Immature natural killer cell (primary cell): ENCODE data around the gene ZBTB20. TPM values are rescaled to one million over a fixed set of nuclear protein-coding genes. Genes with fewer than 3 reads are reported as not detected.
"Not testable (repeated sequence)": the region's sequence is repeated elsewhere in the genome, so short reads cannot be mapped to it uniquely, and the experiment has no call there.

ENCODE experiments used
- DNase-seq, 3 donors: peaks; one replicate each; pipeline ENCODE4 v3.0.0; 2022; ENCODE audit warnings: mixed read lengths in 1 of 3
- H3K27ac Mint-ChIP-seq, 6 donors: one replicate each; pipeline ENCODE4 v1.8.0; 2020; ENCODE audit warnings: mixed read lengths in 6 of 6, mild to moderate bottlenecking in 5 of 6, inconsistent platforms in 4 of 6, moderate library complexity in 3 of 6
- H3K27me3 Mint-ChIP-seq, 3 donors: one replicate each; pipeline ENCODE4 v1.8.0; 2020 to 2021; ENCODE audit warnings: low read depth in 3 of 3, mild to moderate bottlenecking in 3 of 3, mixed read lengths in 3 of 3, moderate library complexity in 3 of 3, inconsistent platforms in 1 of 3
- H3K36me3 Mint-ChIP-seq, 3 donors: one replicate each; pipeline ENCODE4 v1.8.0; 2020; ENCODE audit warnings: mixed read lengths in 3 of 3, inconsistent platforms in 2 of 3, mild to moderate bottlenecking in 2 of 3
- H3K4me1 Mint-ChIP-seq, 2 donors: one replicate each; pipeline ENCODE4 v1.8.0; 2020; ENCODE audit warnings: inconsistent platforms in 2 of 2, mild to moderate bottlenecking in 2 of 2, mixed read lengths in 2 of 2, moderate library complexity in 1 of 2
- H3K4me3 Mint-ChIP-seq, 5 donors: one replicate each; pipeline ENCODE4 v1.8.0; 2020; ENCODE audit warnings: mild to moderate bottlenecking in 5 of 5, mixed read lengths in 5 of 5, inconsistent platforms in 3 of 5, moderate library complexity in 3 of 5
- H3K9me3 Mint-ChIP-seq, 6 donors: one replicate each; pipeline ENCODE4 v1.8.0; 2020; ENCODE audit warnings: mild to moderate bottlenecking in 6 of 6, mixed read lengths in 6 of 6, inconsistent platforms in 4 of 6, moderate library complexity in 3 of 6
- polyA plus RNA-seq, 3 donors: library from polyadenylated mRNA; unstranded; fragments of 300-500 nt; fragmentation: Illumina TruSeq; gene quantifications; one replicate each; pipeline ENCODE4 v1.2.3, GENCODE V29; 2021

ZBTB20 gene
- polyA plus RNA-seq, 3 donors from 2014 or later: 7.2 to 21.3 (median 16.5) TPM

DNA sequence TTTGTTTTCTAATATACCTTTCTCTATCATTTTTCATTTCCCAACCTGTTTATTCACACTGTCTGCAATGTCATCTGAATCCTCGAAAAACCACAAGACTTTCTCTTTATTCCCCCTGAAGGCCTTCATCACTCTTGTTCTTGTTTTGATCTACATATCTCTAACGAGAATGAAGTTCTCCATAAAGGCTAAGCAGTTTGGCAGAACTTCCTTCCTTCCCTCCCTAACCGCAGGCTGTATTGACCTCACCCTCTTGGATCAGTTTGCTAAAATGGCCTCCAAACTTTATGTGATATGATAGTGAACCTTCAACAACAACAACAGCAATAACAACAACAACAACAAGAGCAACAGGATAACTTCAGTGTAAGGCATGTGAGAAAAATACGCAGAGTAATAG lies 460.5 kb downstream of the ZBTB20 start:
- Mint-ChIP-seq H3K27ac (peak overlapping the region in 2 of 6 donors; percentile 13 to 58), H3K4me1 (peaks cover 7 to 14% of the 10 kb centered on the region in 2 donors), H3K4me3 (no peak overlapping the region), H3K9me3 (no peaks in the 10 kb centered on the region), H3K36me3 (peaks cover 0 to 8% (median 0%) of the 10 kb centered on the region in 3 donors), H3K27me3 (no peaks in the 10 kb centered on the region)
- no peak for DNase-seq

DNA sequence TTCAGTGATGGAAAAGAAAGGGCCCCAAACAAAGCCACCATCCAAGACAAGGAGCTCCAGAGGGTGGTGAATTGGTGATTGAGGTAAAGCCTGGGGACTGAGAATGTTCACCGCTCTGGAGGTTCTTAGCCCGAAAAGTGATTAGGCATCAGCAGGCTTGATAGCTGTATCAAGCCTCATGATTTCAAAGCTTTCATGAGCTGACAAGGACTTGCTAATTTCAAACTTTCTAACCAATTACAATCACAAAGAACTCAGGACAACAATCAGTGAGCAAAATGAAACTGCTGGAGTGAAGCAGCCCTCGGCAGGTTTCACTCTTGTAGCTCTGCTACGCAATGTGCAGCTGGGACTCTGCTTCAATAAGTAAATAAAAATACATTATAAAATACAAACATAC lies 461.9 kb downstream of the ZBTB20 start:
- Mint-ChIP-seq H3K36me3 (peaks cover 0 to 6% (median 6%) of the 10 kb centered on the region in 3 donors), H3K4me3 (no peak overlapping the region), H3K27ac (no peak overlapping the region), H3K9me3 (no peaks in the 10 kb centered on the region), H3K4me1 (peaks cover 7 to 14% of the 10 kb centered on the region in 2 donors), H3K27me3 (no peaks in the 10 kb centered on the region)
- DNase-seq: no peak

DNA sequence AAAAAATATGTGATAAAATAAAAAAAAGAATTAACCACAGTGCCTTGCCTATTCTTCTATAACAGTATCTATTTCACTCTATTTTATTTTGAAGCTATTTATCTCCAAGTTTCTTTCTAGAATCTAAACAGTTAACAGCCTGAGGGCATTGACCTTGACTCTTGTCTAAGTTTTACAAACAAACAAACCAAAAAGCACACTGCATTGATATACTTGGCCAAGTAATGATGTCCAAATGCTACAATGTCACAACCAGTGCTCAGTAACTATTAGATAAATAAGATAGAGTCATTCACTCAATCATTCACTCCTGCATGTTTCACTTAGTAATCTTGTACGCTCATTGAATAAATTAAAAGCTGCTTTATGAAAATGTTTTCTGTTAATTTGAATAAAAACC lies 466.8 kb downstream of the ZBTB20 start:
- Mint-ChIP-seq H3K4me3 (no peak overlapping the region), H3K27ac (no peak overlapping the region), H3K9me3 (peaks cover 0 to 2% (median 0%) of the 10 kb centered on the region in 6 donors), H3K27me3 (no peaks in the 10 kb centered on the region), H3K36me3 (peaks cover 0 to 7% (median 7%) of the 10 kb centered on the region in 3 donors), H3K4me1 (no peaks in the 10 kb centered on the region)
- no peak for DNase-seq

DNA sequence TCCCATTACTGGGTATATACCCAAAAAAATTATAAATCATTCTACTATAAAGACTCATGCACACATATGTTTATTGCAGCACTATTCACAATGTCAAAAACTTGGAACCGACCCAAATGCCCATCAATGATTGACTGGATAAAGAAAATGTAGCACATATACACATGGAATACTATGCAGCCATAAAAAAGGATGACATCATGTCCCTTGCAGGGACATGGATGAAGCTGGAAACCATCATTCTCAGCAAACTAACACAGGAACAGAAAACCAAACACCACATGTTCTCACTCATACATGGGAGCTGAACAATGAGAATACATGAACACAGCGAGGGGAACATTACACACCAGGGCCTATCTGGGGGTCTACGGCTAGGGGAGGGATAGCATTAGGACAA lies 467.3 kb downstream of the ZBTB20 start:
- not testable (repeated sequence) for H3K27ac Mint-ChIP-seq, H3K4me3 Mint-ChIP-seq, DNase-seq, H3K27me3 Mint-ChIP-seq, H3K4me1 Mint-ChIP-seq, H3K36me3 Mint-ChIP-seq, H3K9me3 Mint-ChIP-seq

DNA sequence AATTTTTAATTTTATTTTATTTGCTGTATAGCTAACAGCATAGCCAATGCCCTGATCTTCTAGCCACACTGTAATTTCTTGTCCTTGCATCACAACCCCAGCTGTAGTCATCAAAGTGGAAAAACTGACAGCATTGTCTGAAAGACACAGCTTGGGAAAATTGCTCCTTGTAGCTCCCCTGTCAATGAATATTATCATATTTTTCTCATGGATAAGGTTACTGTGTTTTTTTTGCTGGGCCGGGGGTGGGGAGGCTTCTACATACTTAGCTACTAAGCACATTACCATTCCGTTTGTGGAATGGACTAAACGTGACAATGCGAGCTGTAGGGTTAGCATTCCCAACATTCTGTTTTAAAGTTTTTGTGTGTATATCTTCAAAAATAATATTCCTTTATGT lies 472.0 kb downstream of the ZBTB20 start:
- Mint-ChIP-seq H3K9me3 (peaks cover 0 to 2% (median 0%) of the 10 kb centered on the region in 6 donors), H3K4me3 (no peak overlapping the region), H3K27ac (no peak overlapping the region), H3K36me3 (peaks cover 0 to 7% (median 0%) of the 10 kb centered on the region in 3 donors), H3K4me1 (peaks cover 6 to 11% of the 10 kb centered on the region in 2 donors), H3K27me3 (no peaks in the 10 kb centered on the region)
- DNase-seq: no peak

DNA sequence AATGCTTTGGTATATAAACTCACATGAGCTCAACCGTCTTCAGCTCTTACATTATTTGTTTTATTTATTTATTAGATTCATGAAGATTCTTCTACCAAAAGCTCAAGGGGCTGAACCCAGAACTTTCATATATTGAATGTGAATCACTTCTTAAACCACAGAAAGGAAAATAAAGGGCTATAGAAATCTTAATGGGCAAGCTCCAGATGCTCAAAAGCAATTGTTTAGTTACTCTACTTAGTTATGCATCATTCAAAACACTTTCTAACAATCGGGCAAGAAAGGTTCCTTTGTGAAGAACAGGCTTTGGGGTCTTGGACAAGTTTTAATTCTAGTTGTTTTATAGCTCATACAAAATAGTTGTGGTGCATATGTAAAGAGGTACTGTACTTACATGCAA lies 473.1 kb downstream of the ZBTB20 start:
- Mint-ChIP-seq H3K27ac (no peak overlapping the region), H3K4me1 (peaks cover 6 to 11% of the 10 kb centered on the region in 2 donors), H3K9me3 (no peaks in the 10 kb centered on the region), H3K4me3 (no peak overlapping the region), H3K27me3 (no peaks in the 10 kb centered on the region), H3K36me3 (no peaks in the 10 kb centered on the region)
- DNase-seq: no peak

DNA sequence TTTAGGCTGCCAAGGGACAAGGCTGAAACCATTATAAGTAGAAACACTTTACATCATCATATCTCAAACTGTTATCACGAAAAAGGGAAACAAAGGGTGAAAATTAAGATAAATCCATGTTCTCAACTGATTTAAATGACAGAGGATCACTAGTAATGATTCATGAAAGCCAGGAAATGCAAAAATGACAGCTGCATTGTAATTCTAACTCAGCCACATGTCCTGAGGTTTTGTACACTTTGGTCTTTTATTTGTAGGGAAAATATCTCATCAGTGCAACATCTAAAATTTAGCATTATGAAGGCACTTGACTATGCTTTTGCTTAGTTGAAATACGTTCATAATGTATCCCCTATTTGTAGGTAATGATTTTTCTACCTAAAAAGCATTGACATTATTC lies 473.6 kb downstream of the ZBTB20 start:
- DNase-seq: no peak
- Mint-ChIP-seq H3K27ac (no peak overlapping the region), H3K4me3 (no peak overlapping the region), H3K4me1 (peaks cover 6 to 11% of the 10 kb centered on the region in 2 donors), H3K36me3 (no peaks in the 10 kb centered on the region), H3K27me3 (no peaks in the 10 kb centered on the region), H3K9me3 (no peaks in the 10 kb centered on the region)

DNA sequence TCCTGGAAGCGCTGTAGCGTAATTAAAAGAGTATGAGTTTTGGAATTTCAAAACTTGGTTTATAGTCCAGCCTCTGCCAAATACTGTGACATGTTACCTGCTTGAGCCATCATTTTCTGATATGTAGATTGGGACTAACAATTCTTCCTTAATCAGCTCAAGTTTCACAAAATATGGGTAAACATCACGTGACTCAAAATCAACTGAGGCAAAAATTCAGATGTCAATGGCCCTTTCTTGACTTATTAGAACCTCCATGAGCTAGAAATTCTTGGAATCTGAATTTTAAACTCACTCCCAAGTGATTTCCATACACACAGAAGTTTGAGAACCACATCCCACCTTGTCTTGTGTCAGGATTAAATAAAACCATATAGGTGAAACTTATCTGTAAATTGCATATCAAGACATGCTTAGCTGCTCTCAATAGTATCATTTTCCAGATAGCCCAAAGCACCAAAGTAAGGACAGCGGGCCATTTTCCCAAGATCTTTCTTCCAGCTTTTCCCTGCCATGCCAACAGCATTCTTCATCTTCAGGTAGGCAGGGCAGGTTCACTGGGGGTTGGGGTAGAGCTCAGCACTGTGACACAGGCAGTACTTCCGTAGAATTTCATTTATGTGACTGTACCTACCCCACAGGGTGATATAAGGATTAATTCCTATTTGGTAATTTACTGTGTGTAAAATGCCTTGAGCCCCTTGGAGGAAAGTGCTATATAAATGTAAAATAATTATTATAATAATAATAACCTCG lies 474.2 kb downstream of the ZBTB20 start:
- DNase-seq: no peak
- Mint-ChIP-seq H3K36me3 (no peaks in the 10 kb centered on the region), H3K4me1 (peaks cover 6 to 11% of the 10 kb centered on the region in 2 donors), H3K27me3 (no peaks in the 10 kb centered on the region), H3K9me3 (no peaks in the 10 kb centered on the region), H3K4me3 (no peak overlapping the region), H3K27ac (no peak overlapping the region)

DNA sequence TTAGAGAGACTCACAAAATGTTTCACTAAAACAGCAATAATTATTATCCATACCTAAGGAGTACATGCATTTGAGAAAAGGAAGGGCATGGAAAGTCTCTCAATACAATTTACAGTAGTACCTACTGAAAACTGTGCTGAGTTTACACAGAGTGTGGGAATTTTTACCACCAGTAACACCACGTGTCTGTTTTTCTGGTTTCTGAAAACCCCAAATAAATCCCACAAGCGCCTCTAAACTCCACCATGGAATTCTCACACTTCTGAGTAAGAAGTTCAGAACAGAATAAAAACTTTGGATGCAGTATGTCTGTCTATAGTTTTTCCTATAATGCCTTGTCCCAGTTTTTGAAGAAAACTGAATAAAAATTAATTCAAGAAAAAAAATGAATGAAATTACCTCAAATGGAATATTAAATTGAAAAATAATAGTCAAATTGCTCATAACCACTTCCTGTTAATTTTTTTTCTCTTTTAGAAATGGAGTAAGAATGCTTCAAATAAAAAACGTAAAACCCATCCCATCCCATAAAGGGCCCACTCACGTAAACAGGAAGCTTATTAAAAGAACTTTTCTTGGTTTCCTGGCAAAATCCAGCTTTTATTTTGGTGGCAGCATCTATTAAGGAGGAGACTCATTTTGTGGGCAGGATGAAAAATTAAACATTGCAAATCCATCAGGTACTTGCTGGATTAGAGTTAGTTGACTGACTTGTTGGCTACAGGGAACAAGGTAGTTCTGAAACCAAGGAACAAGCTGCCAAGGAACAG lies 475.2 kb downstream of the ZBTB20 start:
- H3K4me1 Mint-ChIP-seq: peaks cover 6 to 12% of the 10 kb centered on the region in 2 donors
- no peaks in the 10 kb centered on the region for H3K9me3 Mint-ChIP-seq
- DNase-seq: no peak
- no peaks in the 10 kb centered on the region for H3K27me3 Mint-ChIP-seq
- no peak overlapping the region for H3K4me3 Mint-ChIP-seq
- no peak overlapping the region for H3K27ac Mint-ChIP-seq
- H3K36me3 Mint-ChIP-seq: no peaks in the 10 kb centered on the region

DNA sequence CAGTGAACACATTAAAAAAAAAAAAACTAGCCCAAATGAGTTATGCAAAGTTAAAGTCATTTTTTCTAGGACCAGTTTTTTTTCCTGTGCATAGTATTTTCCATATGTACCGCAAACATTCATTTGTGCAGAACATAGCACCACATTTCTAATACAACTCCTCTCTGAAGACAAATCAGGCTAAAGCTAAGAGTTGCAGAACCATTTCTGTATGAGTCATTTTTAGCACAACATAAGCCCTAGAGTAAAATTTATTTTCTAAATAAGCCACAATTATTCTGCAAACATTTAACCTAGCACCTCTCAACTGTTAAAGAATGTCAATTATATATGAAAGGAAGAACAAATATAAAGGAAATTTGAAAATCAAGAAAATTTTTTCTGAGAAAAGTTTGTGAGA lies 477.5 kb downstream of the ZBTB20 start:
- Mint-ChIP-seq H3K27ac (peak overlapping the region in 1 of 6 donors; percentile 16), H3K27me3 (peaks cover 0 to 1% (median 0%) of the 10 kb centered on the region in 3 donors), H3K36me3 (peaks cover 0 to 1% (median 0%) of the 10 kb centered on the region in 3 donors), H3K9me3 (no peaks in the 10 kb centered on the region), H3K4me1 (peaks cover 10 to 22% of the 10 kb centered on the region in 2 donors), H3K4me3 (no peak overlapping the region)
- DNase-seq: no peak

DNA sequence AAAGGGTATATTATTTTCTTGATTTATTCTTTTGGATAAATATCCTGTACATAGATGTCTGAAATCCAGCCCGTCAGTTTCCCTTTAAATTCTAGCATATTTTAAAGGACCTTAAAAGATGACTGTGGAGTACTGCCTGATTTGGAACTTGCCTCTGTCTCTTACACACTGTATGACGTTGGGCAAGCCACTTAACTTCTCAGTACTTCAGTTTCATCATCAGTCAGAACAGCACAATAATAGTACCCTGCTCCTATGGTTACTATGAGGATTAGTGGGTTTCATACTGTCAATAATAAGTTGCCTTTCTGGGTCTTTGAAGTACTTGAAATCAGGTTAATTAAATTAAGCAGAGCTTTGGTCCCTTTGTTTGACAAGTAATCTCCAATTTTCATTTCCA lies 479.0 kb downstream of the ZBTB20 start:
- no peak overlapping the region for H3K4me3 Mint-ChIP-seq
- no peak overlapping the region for H3K27ac Mint-ChIP-seq
- no peak for DNase-seq
- peaks cover 0 to 4% (median 0%) of the 10 kb centered on the region in 6 donors for H3K9me3 Mint-ChIP-seq
- peaks cover 0 to 8% (median 7%) of the 10 kb centered on the region in 3 donors for H3K36me3 Mint-ChIP-seq
- H3K4me1 Mint-ChIP-seq: peaks cover 10 to 22% of the 10 kb centered on the region in 2 donors
- peaks cover 0 to 1% (median 0%) of the 10 kb centered on the region in 3 donors for H3K27me3 Mint-ChIP-seq

DNA sequence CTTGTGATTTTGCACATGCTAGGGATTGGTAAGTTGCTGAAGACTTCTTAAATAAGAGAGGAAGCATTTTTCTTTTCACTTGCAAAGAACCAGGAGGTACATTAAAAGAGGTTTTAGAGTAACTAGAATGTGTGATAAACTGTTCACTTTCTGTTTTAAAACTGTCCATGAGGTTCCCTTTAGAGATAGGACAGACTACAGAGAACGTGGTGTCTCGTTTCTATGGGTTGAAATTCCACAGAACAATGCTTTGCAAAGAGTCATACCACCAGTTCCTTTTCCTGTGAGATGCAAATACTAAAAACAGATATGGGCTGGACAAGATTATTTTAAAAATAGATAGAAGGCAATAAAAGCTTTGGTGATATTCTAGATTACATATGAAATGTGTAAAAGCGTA lies 480.5 kb downstream of the ZBTB20 start:
- H3K9me3 Mint-ChIP-seq: peaks cover 0 to 4% (median 0%) of the 10 kb centered on the region in 6 donors
- H3K4me1 Mint-ChIP-seq: peaks cover 6 to 18% of the 10 kb centered on the region in 2 donors
- H3K4me3 Mint-ChIP-seq: no peak overlapping the region
- H3K36me3 Mint-ChIP-seq: peaks cover 0 to 8% (median 7%) of the 10 kb centered on the region in 3 donors
- DNase-seq: no peak
- peak overlapping the region in 1 of 6 donors; percentile 55 for H3K27ac Mint-ChIP-seq
- peaks cover 0 to 1% (median 0%) of the 10 kb centered on the region in 3 donors for H3K27me3 Mint-ChIP-seq

DNA sequence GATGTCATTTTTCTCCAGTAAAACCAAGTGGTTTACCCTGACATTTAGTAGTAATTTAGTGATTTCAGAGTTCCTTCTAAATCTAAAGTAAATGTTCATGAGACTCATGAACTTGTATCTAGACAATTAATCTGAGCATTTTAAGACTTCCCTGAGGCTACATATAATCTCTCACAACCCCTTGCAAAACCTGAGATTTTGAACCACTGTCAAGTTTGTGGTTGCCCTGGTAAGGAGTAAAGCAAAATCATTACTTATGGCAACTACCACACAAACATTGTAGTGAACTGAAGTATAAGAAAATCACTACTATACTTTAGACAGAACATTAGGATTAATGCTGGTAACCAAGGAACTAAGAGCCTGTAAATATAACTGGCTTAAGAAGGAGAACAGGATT lies 483.1 kb downstream of the ZBTB20 start:
- Mint-ChIP-seq H3K4me1 (peaks cover 4 to 11% of the 10 kb centered on the region in 2 donors), H3K27ac (no peak overlapping the region), H3K27me3 (peaks cover 0 to 1% (median 0%) of the 10 kb centered on the region in 3 donors), H3K9me3 (peaks cover 0 to 4% (median 0%) of the 10 kb centered on the region in 6 donors), H3K36me3 (peaks cover 0 to 14% (median 7%) of the 10 kb centered on the region in 3 donors), H3K4me3 (no peak overlapping the region)
- no peak for DNase-seq

DNA sequence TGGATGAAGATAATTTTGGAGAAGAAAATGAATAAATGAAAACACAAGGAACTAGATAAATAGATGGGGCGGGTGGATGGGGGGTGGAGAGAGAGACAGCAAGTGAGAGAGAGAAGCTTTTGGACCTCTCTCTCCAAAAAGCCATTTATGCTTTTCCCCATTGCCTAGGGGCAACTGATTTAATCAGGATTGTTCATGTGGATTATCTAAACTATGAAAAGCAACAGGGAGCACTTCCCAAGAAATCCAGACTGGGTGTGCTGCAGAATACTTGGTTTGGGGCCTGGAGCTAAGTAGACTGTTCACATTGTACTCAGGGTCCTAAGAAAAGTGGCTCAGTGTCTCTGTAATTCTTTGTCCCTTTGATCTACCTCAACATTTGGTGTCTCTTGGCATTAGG lies 486.3 kb downstream of the ZBTB20 start:
- no peak for DNase-seq
- Mint-ChIP-seq H3K27ac (no peak overlapping the region), H3K9me3 (peaks cover 0 to 4% (median 0%) of the 10 kb centered on the region in 6 donors), H3K4me3 (no peak overlapping the region), H3K27me3 (no peaks in the 10 kb centered on the region), H3K4me1 (no peaks in the 10 kb centered on the region), H3K36me3 (peaks cover 0 to 17% (median 10%) of the 10 kb centered on the region in 3 donors)
